Neural progenitor cell (in vitro differentiated cells): ENCODE results near the gene RAB31.

ENCODE experiments used
- CTCF ChIP-seq: fragments of 200-600 bp; sonication (generic); IDR thresholded peaks from 2 replicates; pipeline ENCODE4 v1.5.1; 2017; ENCODE audit warnings: antibody characterized with exemption, mild to moderate bottlenecking
- EZH2phosphoT487 ChIP-seq: fragments of 200-600 bp; sonication (generic); IDR thresholded peaks from 2 replicates; pipeline ENCODE4 v1.6.1; 2017; ENCODE audit warnings: antibody characterized with exemption

DNA sequence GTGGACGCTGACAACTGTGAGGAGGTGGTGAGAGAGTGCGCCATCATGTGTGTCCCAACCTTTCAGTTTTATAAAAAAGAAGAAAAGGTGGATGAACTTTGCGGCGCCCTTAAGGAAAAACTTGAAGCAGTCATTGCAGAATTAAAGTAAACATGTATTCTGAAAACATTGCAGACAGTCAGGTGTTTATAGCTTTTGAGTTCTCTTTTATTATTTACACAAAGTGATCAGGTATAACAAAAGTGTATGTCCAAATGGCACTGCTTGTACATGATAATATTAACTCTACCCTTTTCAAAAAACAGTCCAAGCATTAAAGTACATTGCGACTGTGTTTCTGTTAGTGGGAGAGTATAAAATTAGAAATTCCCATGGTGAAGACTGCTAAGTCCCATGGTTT lies 179.9 kb downstream of the RAB31 start:
- TF ChIP-seq CTCF = no peak
- TF ChIP-seq EZH2phosphoT487 = no peak
